SU-DHL-6 (cell line): ENCODE measurements around the gene POLR2C.

Source experiments
- H2AFZ ChIP-seq: fragments of 200-600 bp; sonication (generic); 2 replicates; pipeline ENCODE4 v1.6.1; 2014; ENCODE audit warnings: low read depth, mild to moderate bottlenecking, moderate library complexity, mixed read lengths, antibody characterized with exemption, low read length; ENCODE audit not compliant: severe bottlenecking
- H3F3A ChIP-seq: fragments of 200-600 bp; shearing (Covaris generic); 2 replicates; pipeline ENCODE4 v1.6.0; 2016; ENCODE audit warnings: antibody characterized with exemption, mild to moderate bottlenecking; ENCODE audit not compliant: insufficient read depth
- H3K27ac ChIP-seq: fragments of 200-600 bp; sonication (generic); 2 replicates; pipeline ENCODE4 v1.5.1; 2016; ENCODE audit warnings: low read depth, mild to moderate bottlenecking, low read length, moderate library complexity, mixed read lengths
- H3K27me3 ChIP-seq: fragments of 200-600 bp; sonication (generic), shearing (Covaris generic); 2 replicates; pipeline ENCODE4 v1.6.0; 2014; ENCODE audit warnings: mild to moderate bottlenecking, low read length
- H3K36me3 ChIP-seq: fragments of 200-600 bp; sonication (generic); 2 replicates; pipeline ENCODE4 v1.6.1; 2014; ENCODE audit warnings: mild to moderate bottlenecking, low read length, mixed read lengths
- H3K4me2 ChIP-seq: fragments of 300-600, 200-600 bp; shearing (Covaris generic), sonication (generic); 2 replicates; pipeline ENCODE4 v1.6.0; 2014; ENCODE audit warnings: low read length, low read depth, mild to moderate bottlenecking; ENCODE audit not compliant: poor library complexity, severe bottlenecking
- H3K4me3 ChIP-seq: fragments of 200-600 bp; sonication (generic); 2 replicates; pipeline ENCODE4 v1.5.1; 2014; ENCODE audit warnings: antibody characterized with exemption, low read length, mild to moderate bottlenecking, mixed read lengths; ENCODE audit not compliant: insufficient read depth, poor library complexity, severe bottlenecking
- H3K79me2 ChIP-seq: fragments of 200-600 bp; sonication (generic); 2 replicates; pipeline ENCODE4 v1.6.1; 2014; ENCODE audit warnings: mild to moderate bottlenecking, low read length, moderate library complexity; ENCODE audit not compliant: insufficient read depth
- H3K9ac ChIP-seq: fragments of 200-600 bp; sonication (generic); 2 replicates; pipeline ENCODE4 v1.7.0; 2014; ENCODE audit warnings: mild to moderate bottlenecking, low read length
- H3K9me2 ChIP-seq: fragments of 200-600 bp; sonication (generic); replicated peaks from 2 replicates; pipeline ENCODE4 v1.6.1; 2014; ENCODE audit warnings: low read length; ENCODE audit not compliant: insufficient read depth
- H3K9me3 ChIP-seq: fragments of 200-600 bp; sonication (generic); 2 replicates; pipeline ENCODE4 v1.6.1; 2014; ENCODE audit warnings: low read length, mixed read lengths; ENCODE audit not compliant: insufficient read depth
- H4K20me1 ChIP-seq: fragments of 200-600 bp; sonication (generic); 2 replicates; pipeline ENCODE4 v1.6.1; 2014; ENCODE audit warnings: low read depth, mild to moderate bottlenecking, antibody characterized with exemption, low read length, moderate library complexity, mixed read lengths
- EZH2phosphoT487 ChIP-seq: fragments of 200-600 bp; sonication (generic), shearing (Covaris generic); conservative IDR thresholded peaks from 2 replicates; pipeline ENCODE4 v1.6.1; 2018; ENCODE audit warnings: mild to moderate bottlenecking, antibody characterized with exemption, low read length, moderate library complexity, mixed read lengths
- TF ChIP-seq, protein P1 (sequence below): fragments of 200-600 bp; sonication (generic); IDR thresholded peaks from one replicate; pipeline ENCODE4 v1.5.1; 2017; ENCODE audit warnings: antibody characterized with exemption, mild to moderate bottlenecking, low read length, moderate library complexity; ENCODE audit not compliant: insufficient read depth, poor library complexity, severe bottlenecking

Gene POLR2C

DNA sequence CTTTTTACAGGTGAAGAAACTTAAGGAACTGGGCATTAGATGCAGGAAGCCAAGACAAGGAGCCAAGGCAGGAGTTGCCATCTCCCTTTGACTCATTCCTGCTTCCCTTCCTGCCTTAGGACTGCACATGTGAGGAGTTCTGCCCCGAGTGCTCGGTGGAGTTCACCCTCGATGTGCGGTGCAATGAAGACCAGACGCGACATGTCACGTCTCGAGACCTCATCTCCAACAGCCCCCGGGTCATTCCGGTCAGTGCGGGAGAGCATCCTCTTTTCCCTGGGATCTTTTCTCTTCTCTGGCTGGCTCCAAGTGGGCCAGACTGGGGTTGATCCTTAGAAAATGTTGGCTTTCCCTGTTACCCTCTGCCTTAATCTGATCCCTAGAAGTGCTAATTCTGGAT, 6.6 kb downstream of the POLR2C start:
- H4K20me1 ChIP-seq = no peaks in the 10 kb centered on the region
- peaks cover 6% of the 10 kb centered on the region; the same call in 1 of the 2 replicates for H3K36me3 ChIP-seq
- H3F3A ChIP-seq = peaks cover 4% of the 10 kb centered on the region; the same call in 1 of the 2 replicates
- H2AFZ ChIP-seq = no peak overlapping the region
- no peaks in the 10 kb centered on the region for H3K9me3 ChIP-seq
- no peak overlapping the region for H3K4me3 ChIP-seq
- no peak overlapping the region for H3K9ac ChIP-seq
- H3K4me2 ChIP-seq = no peak overlapping the region
- H3K27ac ChIP-seq = no peak overlapping the region
- peaks cover 2% of the 10 kb centered on the region; the same call in 1 of the 2 replicates for H3K79me2 ChIP-seq
- H3K9me2 ChIP-seq = no peaks in the 10 kb centered on the region
- no peaks in the 10 kb centered on the region for H3K27me3 ChIP-seq
- TF ChIP-seq EZH2phosphoT487 = no peak
- TF ChIP-seq, protein P1, sequence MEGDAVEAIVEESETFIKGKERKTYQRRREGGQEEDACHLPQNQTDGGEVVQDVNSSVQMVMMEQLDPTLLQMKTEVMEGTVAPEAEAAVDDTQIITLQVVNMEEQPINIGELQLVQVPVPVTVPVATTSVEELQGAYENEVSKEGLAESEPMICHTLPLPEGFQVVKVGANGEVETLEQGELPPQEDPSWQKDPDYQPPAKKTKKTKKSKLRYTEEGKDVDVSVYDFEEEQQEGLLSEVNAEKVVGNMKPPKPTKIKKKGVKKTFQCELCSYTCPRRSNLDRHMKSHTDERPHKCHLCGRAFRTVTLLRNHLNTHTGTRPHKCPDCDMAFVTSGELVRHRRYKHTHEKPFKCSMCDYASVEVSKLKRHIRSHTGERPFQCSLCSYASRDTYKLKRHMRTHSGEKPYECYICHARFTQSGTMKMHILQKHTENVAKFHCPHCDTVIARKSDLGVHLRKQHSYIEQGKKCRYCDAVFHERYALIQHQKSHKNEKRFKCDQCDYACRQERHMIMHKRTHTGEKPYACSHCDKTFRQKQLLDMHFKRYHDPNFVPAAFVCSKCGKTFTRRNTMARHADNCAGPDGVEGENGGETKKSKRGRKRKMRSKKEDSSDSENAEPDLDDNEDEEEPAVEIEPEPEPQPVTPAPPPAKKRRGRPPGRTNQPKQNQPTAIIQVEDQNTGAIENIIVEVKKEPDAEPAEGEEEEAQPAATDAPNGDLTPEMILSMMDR = no peak

DNA sequence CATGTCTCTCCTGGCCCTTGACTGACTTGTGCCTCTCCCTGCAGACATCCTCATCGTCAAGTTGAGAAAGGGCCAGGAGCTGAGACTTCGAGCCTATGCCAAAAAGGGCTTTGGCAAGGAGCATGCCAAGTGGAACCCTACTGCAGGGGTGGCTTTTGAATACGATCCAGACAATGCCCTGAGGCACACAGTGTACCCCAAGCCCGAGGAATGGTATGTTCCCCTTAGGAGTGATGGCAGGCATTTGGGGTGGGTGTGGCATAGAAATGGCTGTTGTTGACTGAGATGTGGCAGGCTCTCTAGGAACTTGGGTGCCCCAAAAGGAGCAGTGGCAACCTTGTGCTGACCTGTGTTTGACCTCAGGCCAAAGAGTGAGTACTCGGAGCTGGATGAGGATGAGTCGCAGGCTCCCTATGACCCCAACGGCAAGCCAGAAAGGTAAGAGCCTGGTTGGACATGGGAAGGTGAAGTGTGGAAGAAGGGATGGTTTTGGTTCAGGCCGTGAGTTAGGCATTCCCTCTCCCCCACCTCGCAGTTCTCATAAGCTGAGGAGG, 7.5 kb downstream of the POLR2C start:
- H2AFZ ChIP-seq = no peak overlapping the region
- peaks cover 4% of the 10 kb centered on the region; the same call in 1 of the 2 replicates for H3K36me3 ChIP-seq
- TF ChIP-seq, protein P1 = no peak
- no peak for TF ChIP-seq EZH2phosphoT487
- H3K4me3 ChIP-seq = no peak overlapping the region
- peaks cover 4% of the 10 kb centered on the region; the same call in 1 of the 2 replicates for H3F3A ChIP-seq
- H4K20me1 ChIP-seq = no peaks in the 10 kb centered on the region
- no peaks in the 10 kb centered on the region for H3K9me3 ChIP-seq
- no peak overlapping the region for H3K27ac ChIP-seq
- H3K79me2 ChIP-seq = no peaks in the 10 kb centered on the region
- H3K4me2 ChIP-seq = no peak overlapping the region
- H3K9me2 ChIP-seq = no peaks in the 10 kb centered on the region
- H3K27me3 ChIP-seq = no peaks in the 10 kb centered on the region
- H3K9ac ChIP-seq = no peak overlapping the region

DNA sequence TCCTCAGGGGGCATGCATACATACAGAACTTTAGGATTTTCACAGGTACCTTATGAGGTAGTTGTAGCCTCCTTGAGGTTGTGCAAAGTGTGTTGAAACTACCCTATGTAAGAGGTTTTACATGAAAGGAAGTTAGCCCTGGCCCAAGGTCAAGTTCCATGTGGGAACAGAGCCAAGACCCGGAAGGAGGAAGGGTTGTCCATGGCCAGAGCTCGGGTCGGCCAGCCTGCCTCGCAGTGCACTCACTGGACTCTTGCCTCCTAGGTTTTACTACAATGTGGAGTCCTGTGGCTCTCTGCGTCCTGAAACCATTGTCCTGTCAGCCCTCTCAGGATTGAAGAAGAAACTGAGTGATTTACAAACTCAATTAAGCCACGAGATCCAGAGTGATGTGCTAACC, 8.2 kb downstream of the POLR2C start:
- TF ChIP-seq EZH2phosphoT487 = no peak
- TF ChIP-seq, protein P1 = no peak
- H3K79me2 ChIP-seq = no peaks in the 10 kb centered on the region
- no peaks in the 10 kb centered on the region for H3K9me2 ChIP-seq
- no peak overlapping the region for H2AFZ ChIP-seq
- H3K36me3 ChIP-seq = peaks cover 4% of the 10 kb centered on the region; the same call in 1 of the 2 replicates
- H3K27me3 ChIP-seq = no peaks in the 10 kb centered on the region
- H3K4me2 ChIP-seq = no peak overlapping the region
- H3K4me3 ChIP-seq = no peak overlapping the region
- H4K20me1 ChIP-seq = no peaks in the 10 kb centered on the region
- H3K27ac ChIP-seq = no peak overlapping the region
- peaks cover 4% of the 10 kb centered on the region; the same call in 1 of the 2 replicates for H3F3A ChIP-seq
- no peaks in the 10 kb centered on the region for H3K9me3 ChIP-seq
- H3K9ac ChIP-seq = no peak overlapping the region
